ENCODE data around the gene CARD6. TPM values are rescaled to one million over a fixed set of nuclear protein-coding genes. Genes with fewer than 3 reads are reported as not detected.
A peak's percentile ranks its signal among the peaks of the same experiment; 100 is the strongest.
"Not testable (repeated sequence)": the region's sequence is repeated elsewhere in the genome, so short reads cannot be mapped to it uniquely, and the experiment has no call there.

Gene CARD6
- total and polyA plus RNA-seq, 2 of the 13 experiments (the other 11 are each of a cell fraction or from before 2014, with no cell fraction given): 0.33 to 1.4 TPM

DNA sequence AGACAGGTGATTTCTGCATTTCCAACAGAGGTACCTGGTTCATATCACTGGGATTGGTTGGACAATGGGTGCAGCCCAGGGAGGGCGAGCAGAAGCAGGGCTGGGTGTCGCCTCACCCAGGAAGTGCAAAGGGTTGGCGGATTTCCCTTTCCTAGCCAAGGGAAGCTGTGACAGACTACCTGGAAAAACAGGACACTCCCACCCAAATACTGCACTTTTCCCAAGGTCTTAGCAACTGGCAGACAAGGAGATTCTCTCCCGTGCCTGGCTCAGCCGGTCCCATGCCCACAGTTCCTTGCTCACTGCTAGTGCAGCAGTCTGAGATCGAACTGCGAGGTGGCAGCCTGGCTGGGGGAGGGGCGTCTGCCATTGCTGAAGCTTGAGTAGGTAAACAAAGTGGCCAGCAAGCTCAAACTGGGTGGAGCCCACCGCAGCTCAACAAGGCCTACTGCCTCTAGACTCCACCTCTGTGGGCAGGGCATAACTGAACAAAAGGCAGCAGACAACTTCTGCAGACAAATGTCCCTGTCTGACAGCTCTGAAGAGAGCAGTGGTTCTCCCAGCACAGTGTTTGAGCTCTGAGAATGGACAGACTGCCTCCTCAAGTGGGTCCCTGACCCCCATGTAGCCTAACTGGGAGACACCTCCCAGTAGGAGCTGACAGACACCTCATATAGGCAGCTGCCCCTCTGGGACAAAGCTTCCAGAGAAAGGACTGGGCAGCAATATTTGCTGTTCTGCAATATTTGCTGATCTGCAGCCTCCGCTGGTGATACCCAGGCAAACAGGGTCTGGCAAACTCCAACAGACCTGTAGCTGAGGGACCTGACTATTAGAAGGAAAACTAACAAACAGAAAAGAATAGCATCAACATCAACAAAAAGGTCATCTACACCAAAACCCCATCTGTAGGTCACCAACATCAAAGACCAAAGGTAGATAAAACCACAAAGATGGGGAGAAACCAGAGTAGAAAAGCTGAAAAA lies 54.6 kb downstream of the CARD6 start (continued):
- TF ChIP-seq KAT8 (CRISPR knock-in tag; IDR thresholded peaks at IDR 0.05) (peak; percentile 73), ZNF160 (CRISPR knock-in tag; IDR thresholded peaks at IDR 0.05) (peak; percentile 78; the same call in 1 of the 2 replicates), ZEB1 (IDR thresholded peaks at IDR 0.05; ENCODE audit: insufficient replicate concordance, low read depth) (peak; percentile 33), JUN (CRISPR knock-in tag; IDR thresholded peaks at IDR 0.05) (peak; percentile 66; the same call in 1 of the 2 replicates), ZNF343 (CRISPR knock-in tag; IDR thresholded peaks at IDR 0.05) (peak; percentile 76), ZNF891 (CRISPR knock-in tag; IDR thresholded peaks at IDR 0.05) (peak; percentile 15; the same call in 1 of the 2 replicates), SAFB2 (CRISPR knock-in tag; IDR thresholded peaks at IDR 0.05; ENCODE audit: borderline replicate concordance, low read depth) (peak; percentile 41; the same call in 1 of the 2 replicates)
- TF ChIP-seq, protein P1, sequence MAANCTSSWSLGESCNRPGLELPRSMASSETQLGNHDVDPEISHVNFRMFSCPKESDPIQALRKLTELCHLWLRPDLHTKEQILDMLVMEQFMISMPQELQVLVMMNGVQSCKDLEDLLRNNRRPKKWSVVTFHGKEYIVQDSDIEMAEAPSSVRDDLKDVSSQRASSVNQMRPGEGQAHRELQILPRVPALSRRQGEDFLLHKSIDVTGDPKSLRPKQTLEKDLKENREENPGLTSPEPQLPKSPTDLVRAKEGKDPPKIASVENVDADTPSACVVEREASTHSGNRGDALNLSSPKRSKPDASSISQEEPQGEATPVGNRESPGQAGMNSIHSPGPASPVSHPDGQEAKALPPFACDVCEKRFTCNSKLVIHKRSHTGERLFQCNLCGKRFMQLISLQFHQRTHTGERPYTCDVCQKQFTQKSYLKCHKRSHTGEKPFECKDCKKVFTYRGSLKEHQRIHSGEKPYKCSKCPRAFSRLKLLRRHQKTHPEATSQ (CRISPR knock-in tag; IDR thresholded peaks at IDR 0.05; ENCODE audit: borderline replicate concordance): peak; percentile 71; the same call in 1 of the 2 replicates
- TF ChIP-seq, protein P2, sequence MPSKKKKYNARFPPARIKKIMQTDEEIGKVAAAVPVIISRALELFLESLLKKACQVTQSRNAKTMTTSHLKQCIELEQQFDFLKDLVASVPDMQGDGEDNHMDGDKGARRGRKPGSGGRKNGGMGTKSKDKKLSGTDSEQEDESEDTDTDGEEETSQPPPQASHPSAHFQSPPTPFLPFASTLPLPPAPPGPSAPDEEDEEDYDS (CRISPR knock-in tag; IDR thresholded peaks at IDR 0.05): peak; percentile 82
- TF ChIP-seq, protein P3, sequence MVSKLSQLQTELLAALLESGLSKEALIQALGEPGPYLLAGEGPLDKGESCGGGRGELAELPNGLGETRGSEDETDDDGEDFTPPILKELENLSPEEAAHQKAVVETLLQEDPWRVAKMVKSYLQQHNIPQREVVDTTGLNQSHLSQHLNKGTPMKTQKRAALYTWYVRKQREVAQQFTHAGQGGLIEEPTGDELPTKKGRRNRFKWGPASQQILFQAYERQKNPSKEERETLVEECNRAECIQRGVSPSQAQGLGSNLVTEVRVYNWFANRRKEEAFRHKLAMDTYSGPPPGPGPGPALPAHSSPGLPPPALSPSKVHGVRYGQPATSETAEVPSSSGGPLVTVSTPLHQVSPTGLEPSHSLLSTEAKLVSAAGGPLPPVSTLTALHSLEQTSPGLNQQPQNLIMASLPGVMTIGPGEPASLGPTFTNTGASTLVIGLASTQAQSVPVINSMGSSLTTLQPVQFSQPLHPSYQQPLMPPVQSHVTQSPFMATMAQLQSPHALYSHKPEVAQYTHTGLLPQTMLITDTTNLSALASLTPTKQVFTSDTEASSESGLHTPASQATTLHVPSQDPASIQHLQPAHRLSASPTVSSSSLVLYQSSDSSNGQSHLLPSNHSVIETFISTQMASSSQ (IDR thresholded peaks at IDR 0.05; ENCODE audit: low read depth): not testable (repeated sequence)
- TF ChIP-seq, protein P3 (CRISPR knock-in tag; IDR thresholded peaks at IDR 0.05; ENCODE audit: borderline replicate concordance): peak; percentile 87; the same call in 1 of the 2 replicates
- TF ChIP-seq, protein P4, sequence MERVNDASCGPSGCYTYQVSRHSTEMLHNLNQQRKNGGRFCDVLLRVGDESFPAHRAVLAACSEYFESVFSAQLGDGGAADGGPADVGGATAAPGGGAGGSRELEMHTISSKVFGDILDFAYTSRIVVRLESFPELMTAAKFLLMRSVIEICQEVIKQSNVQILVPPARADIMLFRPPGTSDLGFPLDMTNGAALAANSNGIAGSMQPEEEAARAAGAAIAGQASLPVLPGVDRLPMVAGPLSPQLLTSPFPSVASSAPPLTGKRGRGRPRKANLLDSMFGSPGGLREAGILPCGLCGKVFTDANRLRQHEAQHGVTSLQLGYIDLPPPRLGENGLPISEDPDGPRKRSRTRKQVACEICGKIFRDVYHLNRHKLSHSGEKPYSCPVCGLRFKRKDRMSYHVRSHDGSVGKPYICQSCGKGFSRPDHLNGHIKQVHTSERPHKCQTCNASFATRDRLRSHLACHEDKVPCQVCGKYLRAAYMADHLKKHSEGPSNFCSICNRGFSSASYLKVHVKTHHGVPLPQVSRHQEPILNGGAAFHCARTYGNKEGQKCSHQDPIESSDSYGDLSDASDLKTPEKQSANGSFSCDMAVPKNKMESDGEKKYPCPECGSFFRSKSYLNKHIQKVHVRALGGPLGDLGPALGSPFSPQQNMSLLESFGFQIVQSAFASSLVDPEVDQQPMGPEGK (CRISPR knock-in tag; IDR thresholded peaks at IDR 0.05): 0 out of 2 replicates have a peak, but pooled peaks have one; percentile 26
- TF ChIP-seq, protein P5, sequence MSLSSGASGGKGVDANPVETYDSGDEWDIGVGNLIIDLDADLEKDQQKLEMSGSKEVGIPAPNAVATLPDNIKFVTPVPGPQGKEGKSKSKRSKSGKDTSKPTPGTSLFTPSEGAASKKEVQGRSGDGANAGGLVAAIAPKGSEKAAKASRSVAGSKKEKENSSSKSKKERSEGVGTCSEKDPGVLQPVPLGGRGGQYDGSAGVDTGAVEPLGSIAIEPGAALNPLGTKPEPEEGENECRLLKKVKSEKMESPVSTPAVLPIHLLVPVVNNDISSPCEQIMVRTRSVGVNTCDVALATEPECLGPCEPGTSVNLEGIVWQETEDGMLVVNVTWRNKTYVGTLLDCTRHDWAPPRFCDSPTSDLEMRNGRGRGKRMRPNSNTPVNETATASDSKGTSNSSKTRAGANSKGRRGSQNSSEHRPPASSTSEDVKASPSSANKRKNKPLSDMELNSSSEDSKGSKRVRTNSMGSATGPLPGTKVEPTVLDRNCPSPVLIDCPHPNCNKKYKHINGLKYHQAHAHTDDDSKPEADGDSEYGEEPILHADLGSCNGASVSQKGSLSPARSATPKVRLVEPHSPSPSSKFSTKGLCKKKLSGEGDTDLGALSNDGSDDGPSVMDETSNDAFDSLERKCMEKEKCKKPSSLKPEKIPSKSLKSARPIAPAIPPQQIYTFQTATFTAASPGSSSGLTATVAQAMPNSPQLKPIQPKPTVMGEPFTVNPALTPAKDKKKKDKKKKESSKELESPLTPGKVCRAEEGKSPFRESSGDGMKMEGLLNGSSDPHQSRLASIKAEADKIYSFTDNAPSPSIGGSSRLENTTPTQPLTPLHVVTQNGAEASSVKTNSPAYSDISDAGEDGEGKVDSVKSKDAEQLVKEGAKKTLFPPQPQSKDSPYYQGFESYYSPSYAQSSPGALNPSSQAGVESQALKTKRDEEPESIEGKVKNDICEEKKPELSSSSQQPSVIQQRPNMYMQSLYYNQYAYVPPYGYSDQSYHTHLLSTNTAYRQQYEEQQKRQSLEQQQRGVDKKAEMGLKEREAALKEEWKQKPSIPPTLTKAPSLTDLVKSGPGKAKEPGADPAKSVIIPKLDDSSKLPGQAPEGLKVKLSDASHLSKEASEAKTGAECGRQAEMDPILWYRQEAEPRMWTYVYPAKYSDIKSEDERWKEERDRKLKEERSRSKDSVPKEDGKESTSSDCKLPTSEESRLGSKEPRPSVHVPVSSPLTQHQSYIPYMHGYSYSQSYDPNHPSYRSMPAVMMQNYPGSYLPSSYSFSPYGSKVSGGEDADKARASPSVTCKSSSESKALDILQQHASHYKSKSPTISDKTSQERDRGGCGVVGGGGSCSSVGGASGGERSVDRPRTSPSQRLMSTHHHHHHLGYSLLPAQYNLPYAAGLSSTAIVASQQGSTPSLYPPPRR (CRISPR knock-in tag; IDR thresholded peaks at IDR 0.05; ENCODE audit: borderline replicate concordance): peak; percentile 56; the same call in 1 of the 2 replicates
